Measurements from ENCODE around the gene INPP4B.

- TF ChIP-seq, protein P1, sequence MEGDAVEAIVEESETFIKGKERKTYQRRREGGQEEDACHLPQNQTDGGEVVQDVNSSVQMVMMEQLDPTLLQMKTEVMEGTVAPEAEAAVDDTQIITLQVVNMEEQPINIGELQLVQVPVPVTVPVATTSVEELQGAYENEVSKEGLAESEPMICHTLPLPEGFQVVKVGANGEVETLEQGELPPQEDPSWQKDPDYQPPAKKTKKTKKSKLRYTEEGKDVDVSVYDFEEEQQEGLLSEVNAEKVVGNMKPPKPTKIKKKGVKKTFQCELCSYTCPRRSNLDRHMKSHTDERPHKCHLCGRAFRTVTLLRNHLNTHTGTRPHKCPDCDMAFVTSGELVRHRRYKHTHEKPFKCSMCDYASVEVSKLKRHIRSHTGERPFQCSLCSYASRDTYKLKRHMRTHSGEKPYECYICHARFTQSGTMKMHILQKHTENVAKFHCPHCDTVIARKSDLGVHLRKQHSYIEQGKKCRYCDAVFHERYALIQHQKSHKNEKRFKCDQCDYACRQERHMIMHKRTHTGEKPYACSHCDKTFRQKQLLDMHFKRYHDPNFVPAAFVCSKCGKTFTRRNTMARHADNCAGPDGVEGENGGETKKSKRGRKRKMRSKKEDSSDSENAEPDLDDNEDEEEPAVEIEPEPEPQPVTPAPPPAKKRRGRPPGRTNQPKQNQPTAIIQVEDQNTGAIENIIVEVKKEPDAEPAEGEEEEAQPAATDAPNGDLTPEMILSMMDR (IDR thresholded peaks at IDR 0.05), result no peak
- no peak for TF ChIP-seq EZH2 (IDR thresholded peaks at IDR 0.05; ENCODE audit: borderline replicate concordance, insufficient read depth, low read depth, low read length, poor library complexity, severe bottlenecking)
Measured at GRCh38 chr4:142811034-142811433, 35.1 kb downstream of the INPP4B start.

All from B cell (primary cell).